Measurements from ENCODE around the gene SMTNL1.
A peak's percentile ranks its signal among the peaks of the same experiment; 100 is the strongest.
"Not testable (repeated sequence)": the region's sequence is repeated elsewhere in the genome, so short reads cannot be mapped to it uniquely, and the experiment has no call there.

SMTNL1 gene

GRCh38 chr11:57516061-57516443 is 21.3 kb upstream of the SMTNL1 start:
- Histone ChIP-seq H3K27ac (peak overlapping the region in 1 of 2 donors; percentile 79), H3K4me3 (peak overlapping the region; percentile 98)
- no peak for DNase-seq (ENCODE audit: low spot score)
- TF ChIP-seq CTCF (IDR thresholded peaks at IDR 0.05): no peak

DNA sequence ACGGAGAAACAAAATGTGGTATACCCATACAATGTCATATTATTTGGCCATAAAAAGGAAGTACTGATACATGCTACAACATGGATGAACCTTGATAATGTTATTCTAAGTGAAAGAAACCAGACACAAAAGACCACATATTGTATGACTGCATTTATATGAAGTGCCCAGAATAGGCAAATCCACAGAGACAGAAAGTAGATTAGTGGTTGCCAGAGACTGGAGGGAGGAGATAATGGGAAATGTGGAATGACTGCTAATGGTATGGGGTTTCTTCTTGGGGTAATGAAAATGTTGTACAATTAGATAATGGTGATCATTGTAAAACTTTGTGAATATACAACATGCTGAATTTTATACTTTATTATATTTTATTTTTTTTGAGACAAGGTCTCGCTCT is 16.3 kb upstream of the SMTNL1 start:
- TF ChIP-seq CTCF (IDR thresholded peaks at IDR 0.05): no peak
- no peak for DNase-seq (ENCODE audit: low spot score)
- Histone ChIP-seq H3K4me3 (no peak overlapping the region), H3K27ac (no peak overlapping the region)

- H3K4me3 ChIP-seq: no peak overlapping the region
- DNase-seq (ENCODE audit: low spot score): no peak
- no peak overlapping the region for H3K27ac ChIP-seq
- TF ChIP-seq CTCF (IDR thresholded peaks at IDR 0.05): no peak
Observed at GRCh38 chr11:57523419-57523818, 14.0 kb upstream of the SMTNL1 start.

GRCh38 chr11:57527056-57527631 is 10.3 kb upstream of the SMTNL1 start:
- Histone ChIP-seq H3K4me3 (no peak overlapping the region), H3K27ac (no peak overlapping the region)
- peak; percentile 82 for TF ChIP-seq CTCF (IDR thresholded peaks at IDR 0.05)
- DNase-seq (ENCODE audit: low spot score): no peak

- Histone ChIP-seq H3K4me3 (no peak overlapping the region), H3K27ac (no peak overlapping the region)
- no peak for DNase-seq (ENCODE audit: low spot score)
- TF ChIP-seq CTCF (IDR thresholded peaks at IDR 0.05): no peak
Observed at GRCh38 chr11:57529012-57529411, 8.4 kb upstream of the SMTNL1 start.

DNA sequence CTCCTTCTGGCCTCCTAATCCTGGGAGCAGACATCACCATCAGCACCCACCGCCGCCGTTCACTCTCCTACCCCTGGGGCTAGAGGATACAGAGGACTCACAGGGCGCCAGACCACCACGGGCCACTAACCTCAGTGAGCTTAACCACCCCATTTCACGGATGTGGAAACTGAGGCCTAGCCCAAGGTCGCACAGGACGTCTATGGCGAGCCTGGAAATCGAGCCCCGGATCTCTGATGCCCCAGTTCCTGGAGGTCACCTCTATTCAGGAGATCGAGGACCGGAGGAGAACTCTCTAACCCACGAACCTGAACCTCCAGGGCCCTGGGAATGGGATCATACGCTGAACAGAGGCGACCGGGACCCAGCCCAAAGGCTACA is 7.2 kb upstream of the SMTNL1 start:
- Histone ChIP-seq H3K27ac (peak overlapping the region; percentile 40 to 48), H3K4me3 (peak overlapping the region; percentile 77)
- DNase-seq (ENCODE audit: low spot score): no peak
- no peak for TF ChIP-seq CTCF (IDR thresholded peaks at IDR 0.05)

- TF ChIP-seq CTCF (IDR thresholded peaks at IDR 0.05): no peak
- peak; percentile 95 for DNase-seq (ENCODE audit: low spot score)
- Histone ChIP-seq H3K4me3 (peak within 1 kb of the TSS; percentile 77), H3K27ac (peak within 1 kb of the TSS; percentile 40 to 56)
Observed at GRCh38 chr11:57530596-57531507, 6.5 kb upstream of the SMTNL1 start, which contains the start of gene TIMM10. Gene TIMM10, minus strand, starts transcription at chr11:57530754. Its CDS starts 565 bp downstream, at chr11:57530189.

GRCh38 chr11:57534449-57534848 is 2.9 kb upstream of the SMTNL1 start:
- DNase-seq (ENCODE audit: low spot score); H3K4me3 ChIP-seq; H3K27ac ChIP-seq: not testable (repeated sequence)

All from coronary artery (tissue), 2 donors.